K562 (cell line): ENCODE data around the gene SARS1. TPM values are rescaled to one million over a fixed set of nuclear protein-coding genes. Genes with fewer than 3 reads are reported as not detected.

Experiments
- BDP1 ChIP-seq: IDR thresholded peaks from 3 replicates; pipeline ENCODE4 v1.6.1; 2011; ENCODE audit not compliant: insufficient read length, insufficient read depth
- CBFA2T2 ChIP-seq: fragments of 450-650 bp; conservative IDR thresholded peaks from 2 replicates; pipeline ENCODE4 v1.6.1; 2017; ENCODE audit warnings: mild to moderate bottlenecking
- E2F1 ChIP-seq: sonication (generic); formaldehyde crosslinking; IDR thresholded peaks from 2 replicates; pipeline ENCODE4 v1.8.1; 2023; ENCODE audit warnings: mild to moderate bottlenecking, missing genetic modification reagents, moderate library complexity
- FOXA3 ChIP-seq, 2 experiments: fragments of 450-650 bp in 1 of 2; sonication (generic) in 1 of 2; formaldehyde crosslinking; IDR thresholded peaks in 1 of 2; conservative IDR thresholded peaks in 1 of 2; 2 replicates each; pipeline versions ENCODE4 v1.4.0 to v1.8.0; 2020 to 2022; ENCODE audit warnings: mild to moderate bottlenecking in 2 of 2, missing genetic modification reagents in 1 of 2
- GABPA ChIP-seq: fragments of 200-800 bp; sonication (Bioruptor generic); conservative IDR thresholded peaks from 2 replicates; pipeline ENCODE4 v1.6.1; 2016; ENCODE audit warnings: low read depth, missing genetic modification characterization, missing compliant biosample characterization
- GMEB1 ChIP-seq: fragments of 250-450 bp; sonication (Bioruptor Pico); IDR thresholded peaks from 2 replicates; pipeline ENCODE4 v1.4.0; 2020; ENCODE audit warnings: mild to moderate bottlenecking
- HNRNPUL1 ChIP-seq: fragments of 200-400 bp; formaldehyde crosslinking; IDR thresholded peaks from 2 replicates; pipeline ENCODE4 v1.6.1; 2017; ENCODE audit warnings: low read length
- JUN ChIP-seq, 2 experiments: sonication (generic) in 1 of 2; formaldehyde crosslinking in 1 of 2; IDR thresholded peaks; 2 replicates each; pipeline versions ENCODE4 v1.6.1 to v1.8.0; 2012 to 2022; ENCODE audit warnings: borderline replicate concordance in 2 of 2, mild to moderate bottlenecking in 2 of 2, improper control_type of control experiment in 1 of 2, low read depth in 1 of 2, low read length in 1 of 2, missing genetic modification reagents in 1 of 2
- MAFG ChIP-seq: fragments of 450-650 bp; conservative IDR thresholded peaks from 2 replicates; pipeline ENCODE4 v1.6.1; 2016; ENCODE audit warnings: missing genetic modification characterization, missing compliant biosample characterization
- MCM5 ChIP-seq: fragments of 450-650 bp; IDR thresholded peaks from 2 replicates; pipeline ENCODE4 v1.6.1; 2016; ENCODE audit warnings: low read depth
- MCM7 ChIP-seq, 2 experiments: fragments of 450-650 bp; IDR thresholded peaks; 2 replicates each; pipeline ENCODE4 v1.6.1; 2016 to 2018
- RUNX1 ChIP-seq: sonication (generic); IDR thresholded peaks from 2 replicates; pipeline ENCODE4 v1.6.1; 2016; ENCODE audit warnings: antibody characterized with exemption, low read depth
- SRSF1 ChIP-seq: fragments of 200-400 bp; formaldehyde crosslinking; IDR thresholded peaks from 2 replicates; pipeline ENCODE4 v1.6.1; 2017; ENCODE audit warnings: mild to moderate bottlenecking, low read depth, low read length, moderate library complexity
- TCF7L2 ChIP-seq: fragments of 150-350 bp; IDR thresholded peaks from 2 replicates; pipeline ENCODE4 v1.6.1; 2016; ENCODE audit warnings: low read depth, mild to moderate bottlenecking, low read length, moderate library complexity
- ZNF263 ChIP-seq: sonication (generic); formaldehyde crosslinking; IDR thresholded peaks from 2 replicates; pipeline ENCODE4 v1.8.0; 2022; ENCODE audit warnings: mild to moderate bottlenecking, missing genetic modification reagents, borderline replicate concordance
- ZNF695 ChIP-seq: fragments of 450-650 bp; formaldehyde crosslinking; IDR thresholded peaks from 2 replicates; pipeline ENCODE4 v1.4.0; 2020; ENCODE audit warnings: mild to moderate bottlenecking, moderate library complexity
- polyA plus RNA-seq, 8 experiments: library from polyadenylated mRNA; depleted of rRNA in 4 of 8; stranded (reverse) in 5 of 8; unstranded in 3 of 8; fragments of >200 nt; fragmentation: Nextera tagmentation in 2 of 8; fragmentation: Illumina TruSeq in 1 of 8; extraction: Ambion mirVana in 2 of 8; extraction: Trizol in 1 of 8; gene quantifications; 2 replicates each; pipeline versions ENCODE4 v1.2.1 to v1.2.3, GENCODE V29; 2011 to 2014; ENCODE audit warnings: inconsistent platforms in 1 of 8, missing spikeins in 1 of 8
- total RNA-seq, 7 experiments: library from RNA; depleted of rRNA in 6 of 7; stranded (reverse); fragments of >200 nt in 6 of 7; fragmentation: Illumina TruSeq in 2 of 7; extraction: Trizol in 2 of 7; gene quantifications; 2 replicates each; pipeline versions ENCODE4 v1.2.1 to v1.2.3, GENCODE V29; 2011 to 2021; ENCODE audit warnings: low replicate concordance in 1 of 7
- TF ChIP-seq, protein P1 (sequence below): sonication (generic); formaldehyde crosslinking; IDR thresholded peaks from 2 replicates; pipeline ENCODE4 v1.8.0; 2023; ENCODE audit warnings: mild to moderate bottlenecking, missing genetic modification reagents
- TF ChIP-seq, protein P2 (sequence below): fragments of 450-650 bp; IDR thresholded peaks from 2 replicates; pipeline ENCODE4 v1.6.1; 2016; ENCODE audit warnings: missing biosample characterization, missing genetic modification characterization

SARS1 gene
- total and polyA plus RNA-seq, 9 of the 15 experiments (the other 6 are each of a cell fraction or from before 2014, with no cell fraction given), result 221 to 623 (median 254) TPM

GRCh38 chr1:109181085-109181806 lies 32.5 kb upstream of the SARS1 start (continued):
- TF ChIP-seq E2F1 (no peak), CBFA2T2 (peak; percentile 91), GMEB1 (CRISPR knock-in tag) (no peak), SRSF1 (no peak), MCM5 (no peak), MAFG (tag) (no peak), HNRNPUL1 (no peak), TCF7L2 (no peak), JUN (IDR thresholded peaks at IDR 0.05; ENCODE audit: borderline replicate concordance, low read depth, low read length) (no peak), JUN (CRISPR knock-in tag; IDR thresholded peaks at IDR 0.05; ENCODE audit: borderline replicate concordance) (no peak), GABPA (tag) (no peak), ZNF263 (CRISPR knock-in tag) (no peak), MCM7 (IDR thresholded peaks at IDR 0.05) (no peak), FOXA3 (CRISPR knock-in tag; conservative IDR thresholded peaks at IDR 0.05 in 1 of 2, IDR thresholded peaks at IDR 0.05 in 1 of 2) (no peak), ZNF695 (no peak), BDP1 (no peak), RUNX1 (no peak)
- TF ChIP-seq, protein P1, sequence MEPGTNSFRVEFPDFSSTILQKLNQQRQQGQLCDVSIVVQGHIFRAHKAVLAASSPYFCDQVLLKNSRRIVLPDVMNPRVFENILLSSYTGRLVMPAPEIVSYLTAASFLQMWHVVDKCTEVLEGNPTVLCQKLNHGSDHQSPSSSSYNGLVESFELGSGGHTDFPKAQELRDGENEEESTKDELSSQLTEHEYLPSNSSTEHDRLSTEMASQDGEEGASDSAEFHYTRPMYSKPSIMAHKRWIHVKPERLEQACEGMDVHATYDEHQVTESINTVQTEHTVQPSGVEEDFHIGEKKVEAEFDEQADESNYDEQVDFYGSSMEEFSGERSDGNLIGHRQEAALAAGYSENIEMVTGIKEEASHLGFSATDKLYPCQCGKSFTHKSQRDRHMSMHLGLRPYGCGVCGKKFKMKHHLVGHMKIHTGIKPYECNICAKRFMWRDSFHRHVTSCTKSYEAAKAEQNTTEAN, result no peak
- TF ChIP-seq, protein P2, sequence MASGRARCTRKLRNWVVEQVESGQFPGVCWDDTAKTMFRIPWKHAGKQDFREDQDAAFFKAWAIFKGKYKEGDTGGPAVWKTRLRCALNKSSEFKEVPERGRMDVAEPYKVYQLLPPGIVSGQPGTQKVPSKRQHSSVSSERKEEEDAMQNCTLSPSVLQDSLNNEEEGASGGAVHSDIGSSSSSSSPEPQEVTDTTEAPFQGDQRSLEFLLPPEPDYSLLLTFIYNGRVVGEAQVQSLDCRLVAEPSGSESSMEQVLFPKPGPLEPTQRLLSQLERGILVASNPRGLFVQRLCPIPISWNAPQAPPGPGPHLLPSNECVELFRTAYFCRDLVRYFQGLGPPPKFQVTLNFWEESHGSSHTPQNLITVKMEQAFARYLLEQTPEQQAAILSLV (tag), result no peak
- TF ChIP-seq, all 486 proteins: peak for 34
